ENCODE measurements around the gene ZNF614.
"Not testable (repeated sequence)": the region's sequence is repeated elsewhere in the genome, so short reads cannot be mapped to it uniquely, and the experiment has no call there.

Gene ZNF614

GRCh38 chr19:52028027-52028779 lies at the start of gene ZNF614:
Gene ZNF614 (minus strand): TSS chr19:52028379. CDS start chr19:52025745, 2,634 bp downstream.
- DNase-seq: peak; percentile 85

DNA sequence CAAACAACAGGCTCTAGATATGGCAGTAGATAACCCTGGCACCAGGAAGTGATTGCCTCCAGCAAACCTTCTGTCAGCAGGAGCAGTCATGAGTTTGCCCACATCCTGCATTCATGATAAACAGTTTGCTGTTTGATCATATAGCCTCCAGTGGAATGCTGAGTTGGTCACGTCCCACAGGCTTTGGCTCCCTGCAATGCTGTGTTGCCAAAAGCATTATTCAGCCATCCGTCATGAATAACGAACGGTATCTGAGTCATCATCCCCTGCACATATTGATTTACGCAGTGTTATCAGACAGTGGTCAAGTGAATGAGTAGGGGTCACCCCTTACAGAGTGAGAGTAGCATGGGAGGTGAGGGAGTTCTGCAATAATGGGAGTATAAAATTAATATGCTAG lies 42.3 kb upstream of the ZNF614 start:
- no peak for DNase-seq

DNA sequence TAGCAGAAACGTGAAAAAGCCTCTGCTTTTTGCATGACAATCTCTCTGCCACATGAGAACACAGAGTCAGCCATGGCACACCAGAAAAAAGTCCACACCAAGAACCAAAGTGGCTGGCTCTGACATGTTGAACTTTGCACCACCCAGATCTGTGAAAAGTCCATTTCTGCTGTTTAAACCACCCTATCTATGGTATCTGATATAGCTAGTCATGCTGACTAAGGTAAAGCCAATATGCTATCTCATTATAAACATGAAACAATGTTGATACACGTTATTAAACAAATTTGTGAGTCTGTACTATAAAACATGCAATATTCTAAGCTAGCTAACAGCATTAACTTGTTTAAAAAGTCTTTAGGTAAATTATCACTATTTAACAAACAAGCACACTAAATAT lies 41.5 kb upstream of the ZNF614 start:
- no peak for DNase-seq

GRCh38 chr19:52066258-52066863 lies 38.2 kb upstream of the ZNF614 start:
- DNase-seq: no peak

- no peak for DNase-seq
Observed at GRCh38 chr19:52065399-52065798, 37.2 kb upstream of the ZNF614 start.

DNA sequence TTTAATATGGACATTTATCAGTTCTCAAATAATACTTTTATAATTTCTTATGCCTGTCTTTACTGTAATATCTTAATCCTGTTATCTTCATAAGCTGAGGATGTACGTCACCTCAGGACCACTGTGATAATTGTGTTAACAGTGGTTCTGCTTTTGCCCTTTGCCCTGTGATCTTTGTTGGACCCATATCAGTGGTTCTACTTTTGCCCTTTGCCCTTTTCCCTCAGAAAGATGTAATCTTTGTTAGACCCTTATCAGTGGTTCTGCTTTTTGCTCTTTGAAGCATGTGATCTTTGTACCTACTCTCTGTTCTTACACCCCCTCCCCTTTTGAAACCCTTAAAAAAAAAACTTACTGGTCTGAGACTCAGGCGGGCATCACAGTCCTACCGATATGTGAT lies 28.3 kb upstream of the ZNF614 start:
- DNase-seq: not testable (repeated sequence)

- DNase-seq: not testable (repeated sequence)
Observed at GRCh38 chr19:52051736-52052135, 23.6 kb upstream of the ZNF614 start.

DNA sequence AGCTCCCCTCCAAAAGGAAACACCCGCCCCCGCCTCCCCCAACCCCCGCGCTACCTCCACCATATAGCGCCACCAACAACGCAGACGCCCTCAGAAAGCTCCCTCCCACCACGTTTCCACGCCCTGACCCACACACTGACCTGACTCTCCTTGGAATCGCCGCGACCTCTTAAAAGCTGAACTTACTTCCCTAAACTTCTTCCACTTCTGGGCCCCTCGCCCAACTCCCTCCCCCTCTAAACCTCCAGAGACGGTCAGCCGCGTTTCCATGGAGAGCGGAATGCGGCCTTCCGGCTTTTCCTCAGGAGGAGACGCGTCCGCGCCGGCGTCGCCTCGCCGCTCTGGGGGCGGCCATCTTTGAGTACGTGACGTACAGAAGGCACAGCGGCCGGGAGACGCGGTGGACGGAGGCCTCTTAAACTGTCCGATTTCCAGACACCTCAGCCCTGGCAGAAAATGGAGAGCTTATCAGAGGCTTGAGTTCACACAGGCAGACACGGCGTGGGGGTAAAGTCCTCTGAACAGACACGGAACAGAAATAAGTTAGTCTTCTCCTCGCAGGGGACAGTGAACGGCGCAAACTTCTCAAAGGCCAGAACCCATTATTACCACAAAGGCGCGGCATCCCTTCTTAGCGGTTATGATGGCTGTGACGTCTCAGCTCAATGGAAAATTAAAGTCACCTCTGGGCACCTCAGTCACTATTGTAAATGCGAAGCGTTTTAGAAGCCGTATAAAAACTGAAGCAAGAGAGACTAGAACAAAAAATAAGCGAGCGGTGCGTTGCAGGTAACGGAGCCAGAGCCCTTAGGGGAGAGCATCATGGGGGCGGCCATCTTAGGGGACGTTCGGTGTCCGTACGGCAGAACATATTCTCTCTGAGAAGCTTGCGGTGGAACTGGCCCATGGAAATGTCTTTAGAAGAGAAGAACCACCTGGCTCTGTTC lies 20.6 kb upstream of the ZNF614 start, which contains the start of gene ZNF432:
ZNF432 (minus strand) TSS at position 284 of the 947 bp plus-strand sequence. CDS start 1,970 bp downstream, outside the sequence.
- DNase-seq: peak; percentile 80

- DNase-seq: no peak
Observed at GRCh38 chr19:52039169-52039568, 11.0 kb upstream of the ZNF614 start.

GRCh38 chr19:52034051-52034728 lies 6.0 kb upstream of the ZNF614 start:
- no peak for DNase-seq

DNA sequence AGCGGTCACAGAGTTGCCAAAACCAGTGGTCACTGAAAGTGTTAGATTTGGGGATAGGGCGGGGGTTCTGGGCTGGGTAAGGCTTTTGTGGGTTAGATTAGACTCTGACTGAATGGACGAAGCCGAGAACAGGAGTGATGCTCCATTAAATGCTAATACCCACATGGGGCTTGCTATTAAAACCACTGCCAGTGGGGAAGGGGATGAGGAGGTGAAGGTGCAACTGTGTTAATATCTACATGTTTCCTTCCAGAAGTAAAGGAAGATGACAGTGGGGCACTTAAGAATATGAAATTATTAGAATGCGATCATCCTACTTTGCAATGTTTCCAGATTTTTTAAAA lies 573 bp upstream of the ZNF614 start:
- DNase-seq: no peak

DNA sequence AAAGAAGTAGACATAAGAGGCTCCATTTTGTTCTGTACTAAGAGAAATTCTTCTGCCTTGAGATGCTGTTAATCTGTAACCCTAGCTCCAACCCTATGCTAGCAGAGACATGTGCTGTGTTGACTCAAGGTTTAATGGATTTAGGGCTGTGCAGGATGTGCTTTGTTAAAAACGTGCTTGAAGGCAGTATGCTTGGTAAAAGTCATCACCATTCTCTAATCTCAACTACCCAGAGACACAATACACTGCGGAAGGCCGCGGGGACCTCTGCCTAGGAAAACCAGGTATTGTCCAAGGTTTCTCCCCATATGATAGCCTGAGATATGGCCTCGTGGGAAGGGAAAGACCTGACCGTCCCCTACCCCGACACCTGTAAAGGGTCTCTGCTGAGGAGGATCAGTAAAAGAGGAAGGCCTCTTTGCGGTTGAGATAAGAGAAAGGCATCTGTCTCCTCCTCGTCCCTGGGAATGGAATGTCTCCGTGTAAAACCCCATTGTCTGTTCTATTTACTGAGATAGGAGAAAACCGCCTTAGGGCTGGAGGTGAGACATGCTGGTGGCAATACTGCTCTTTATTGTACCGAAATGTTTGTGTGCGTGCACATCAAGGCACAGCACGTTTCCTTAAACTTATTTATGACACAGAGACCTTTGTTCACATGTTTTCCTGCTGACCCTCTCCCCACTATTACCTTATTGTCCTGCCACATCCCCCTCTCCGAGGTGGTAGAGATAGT lies 1.8 kb downstream of the ZNF614 start:
- DNase-seq: not testable (repeated sequence)

DNA sequence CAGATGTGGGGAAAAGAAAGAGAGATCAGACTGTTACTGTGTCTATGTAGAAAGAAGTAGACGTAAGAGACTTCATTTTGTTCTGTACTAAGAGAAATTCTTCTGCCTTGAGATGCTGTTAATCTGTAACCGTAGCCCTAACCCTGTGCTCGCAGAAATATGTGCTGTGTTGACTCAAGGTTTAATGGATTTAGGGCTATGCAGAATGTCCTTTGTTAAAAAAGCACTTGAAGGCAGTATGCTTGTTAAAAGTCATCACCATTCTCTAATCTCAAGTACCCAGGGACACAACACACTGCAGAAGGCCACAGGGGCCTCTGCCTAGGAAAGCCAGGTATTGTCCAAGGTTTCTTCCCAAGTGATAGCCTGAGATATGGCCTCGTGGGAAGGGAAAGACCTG lies 3.7 kb downstream of the ZNF614 start:
- not testable (repeated sequence) for DNase-seq

DNA sequence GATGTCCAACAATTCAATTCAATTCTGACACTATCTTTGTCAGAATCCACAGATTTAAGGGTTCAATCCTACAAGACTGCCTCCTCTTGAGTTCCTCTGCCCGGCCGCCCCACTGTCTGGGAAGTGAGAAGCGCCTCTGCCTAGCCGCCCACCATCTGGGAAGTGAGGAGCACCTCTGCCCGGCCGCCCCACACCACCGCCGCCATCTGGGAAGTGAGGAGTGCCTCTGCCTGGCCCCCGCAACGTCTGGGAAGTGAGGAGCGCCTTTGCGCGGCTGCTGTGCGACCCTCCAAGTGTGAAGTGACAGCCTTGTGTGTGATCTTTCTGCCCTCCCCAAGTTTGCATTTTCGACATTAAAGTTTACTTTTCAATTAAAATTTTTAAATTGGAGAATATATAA lies 6.0 kb downstream of the ZNF614 start:
- DNase-seq: no peak

DNA sequence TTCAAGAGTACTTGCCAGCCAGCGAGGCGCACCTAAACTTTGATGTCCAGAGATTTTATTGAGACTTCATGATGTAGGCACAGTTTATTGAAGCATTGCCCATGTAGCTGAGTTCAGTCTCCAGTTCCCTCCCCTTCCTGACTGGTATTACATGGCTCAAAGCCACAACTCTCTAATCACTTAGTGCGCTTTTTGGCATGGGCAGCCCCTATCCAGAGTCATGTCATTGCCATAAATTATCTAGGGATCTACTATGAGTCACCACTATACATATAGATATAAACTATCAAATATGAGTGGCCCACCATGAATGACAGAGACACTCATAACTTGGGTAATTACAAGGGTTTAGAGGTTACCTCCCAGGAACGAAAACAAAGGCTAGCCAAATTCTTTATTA lies 7.7 kb downstream of the ZNF614 start:
- no peak for DNase-seq

- DNase-seq: no peak
Observed at GRCh38 chr19:52010674-52011073, 17.5 kb downstream of the ZNF614 start.

DNA sequence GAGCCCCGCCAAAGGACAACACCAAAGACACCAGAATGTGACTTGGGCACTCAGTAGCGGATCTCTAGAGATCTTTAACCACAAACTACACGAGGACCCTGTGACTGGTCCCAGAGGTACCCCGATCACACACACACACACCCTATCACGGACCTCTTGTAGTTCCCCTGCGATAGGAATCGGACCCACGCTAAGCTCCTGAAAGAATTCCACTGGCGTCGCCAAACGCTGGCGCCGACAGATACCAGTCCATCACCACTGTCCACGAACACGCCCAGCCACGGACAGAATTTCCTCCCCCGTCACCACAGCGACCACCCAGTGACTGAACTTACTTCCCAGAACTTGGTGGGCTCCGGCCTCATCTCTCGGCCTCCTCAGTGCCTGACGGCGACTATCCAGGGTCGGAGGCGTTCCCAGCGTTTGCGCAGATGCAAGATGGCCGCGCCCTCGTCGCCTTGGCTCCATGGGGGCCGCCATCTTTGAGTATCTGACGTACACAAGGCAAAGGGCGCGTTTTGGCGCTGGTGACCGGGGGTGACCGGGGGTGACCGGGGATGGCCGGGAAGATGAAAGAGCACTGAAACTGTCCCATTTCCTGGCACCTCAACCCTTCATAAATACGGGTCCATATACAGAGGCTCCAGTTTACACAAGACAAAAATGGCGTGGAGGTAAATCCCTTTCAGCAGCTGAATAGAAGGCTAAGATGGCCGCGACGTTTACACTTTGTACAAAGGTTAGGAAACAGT lies 20.2 kb downstream of the ZNF614 start, which contains the start of gene ZNF615:
ZNF615 (minus strand) TSS at position 406 of the 752 bp plus-strand sequence. CDS start 4,500 bp downstream, outside the sequence.
- peak; percentile 83 for DNase-seq

DNA sequence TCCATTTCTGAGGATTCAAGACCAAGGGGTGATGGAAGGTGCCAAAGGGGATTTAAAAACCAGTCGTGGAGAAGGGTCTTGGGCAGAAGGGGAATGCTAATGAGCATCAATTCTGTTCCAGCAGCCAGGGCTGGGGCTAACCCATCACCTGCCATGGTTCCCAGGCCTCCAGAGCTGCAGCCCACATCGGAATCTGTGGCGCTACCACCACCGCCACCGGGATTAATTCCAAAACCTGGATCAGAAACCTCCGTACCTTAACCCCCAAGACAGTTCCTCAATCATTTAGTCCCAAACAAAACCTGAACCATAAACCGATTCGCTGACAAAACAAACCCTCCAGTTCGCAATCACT lies 20.8 kb downstream of the ZNF614 start:
- DNase-seq: no peak

DNA sequence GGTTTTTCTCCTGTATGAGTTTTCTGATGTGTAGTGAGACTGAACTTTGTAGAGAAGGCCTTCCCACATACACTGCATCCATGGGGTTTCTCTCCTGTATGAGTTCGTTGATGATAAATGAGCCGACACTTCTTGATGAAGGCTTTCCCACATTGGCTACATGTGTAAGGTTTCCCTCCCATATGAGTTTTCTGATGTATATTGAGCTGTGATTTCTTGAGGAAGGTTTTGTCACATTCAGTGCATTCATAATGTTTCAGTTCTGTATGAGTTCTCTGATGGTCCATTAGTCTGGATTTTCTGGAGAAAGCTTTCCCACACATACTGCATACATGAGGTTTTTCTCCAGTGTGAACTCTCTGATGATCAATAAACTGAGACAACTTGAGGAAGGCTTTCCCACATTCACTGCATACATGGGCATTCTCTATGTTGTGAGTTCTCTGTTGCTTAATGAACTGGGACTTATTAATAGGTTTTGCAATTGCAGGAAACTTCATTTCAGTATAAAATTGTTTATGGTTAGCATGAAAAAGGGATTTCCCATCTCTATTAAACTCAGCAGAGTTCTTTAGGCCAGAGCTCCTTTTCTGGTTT lies 34.0 kb downstream of the ZNF614 start:
- DNase-seq: no peak

DNA sequence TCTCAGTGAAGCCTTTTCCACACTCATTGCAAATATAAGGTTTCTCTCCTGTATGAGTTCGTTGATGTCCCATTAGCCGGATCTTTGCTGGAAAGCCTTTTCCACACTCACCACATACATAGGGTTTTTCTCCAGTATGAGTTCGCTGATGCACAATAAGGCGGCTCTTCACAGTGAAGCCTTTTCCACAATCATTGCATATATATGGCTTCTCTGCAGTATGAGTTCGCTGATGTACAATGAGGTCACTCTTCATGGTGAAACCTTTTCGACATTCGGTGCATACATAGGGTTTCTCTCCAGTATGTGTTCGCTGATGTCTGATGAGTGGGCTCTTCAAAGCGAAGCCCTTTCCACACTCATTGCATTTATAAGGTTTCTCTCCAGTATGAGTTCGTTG lies 34.8 kb downstream of the ZNF614 start:
- no peak for DNase-seq

Data from CD4-positive, alpha-beta T cell treated with Interleukin-4 for 4 hours (primary cell).